H1 (cell line): ENCODE data around the gene MAGOH. TPM values are rescaled to one million over a fixed set of nuclear protein-coding genes. Genes with fewer than 3 reads are reported as not detected.

Source experiments
- ASH2L ChIP-seq: fragments of 200-600, 300-600 bp; sonication (generic); IDR thresholded peaks from one replicate; pipeline ENCODE4 v1.7.1; 2017; ENCODE audit warnings: low read length
- BACH1 ChIP-seq: IDR thresholded peaks from 2 replicates; pipeline ENCODE4 v1.6.1; 2012; ENCODE audit warnings: low read length, improper control_type of control experiment
- JUN ChIP-seq: IDR thresholded peaks from 2 replicates; pipeline ENCODE4 v1.6.1; 2011; ENCODE audit warnings: low read depth, mild to moderate bottlenecking, improper control_type of control experiment, low read length
- PHF8 ChIP-seq: fragments of 200-600 bp; sonication (generic); conservative IDR thresholded peaks from 2 replicates; pipeline ENCODE4 v1.7.1; 2012; ENCODE audit warnings: low read depth, mild to moderate bottlenecking, inconsistent platforms, low read length, moderate library complexity
- RAD21 ChIP-seq, 2 experiments: IDR thresholded peaks in 1 of 2; conservative IDR thresholded peaks in 1 of 2; 2 replicates each; pipeline ENCODE4 v1.6.1; 2011; ENCODE audit warnings: low read depth in 2 of 2, low read length in 2 of 2, improper control_type of control experiment in 1 of 2, inconsistent platforms in 1 of 2, mild to moderate bottlenecking in 1 of 2, moderate library complexity in 1 of 2
- polyA plus RNA-seq, 7 experiments: library from polyadenylated mRNA; depleted of rRNA in 3 of 7; stranded (reverse) in 5 of 7; unstranded in 2 of 7; fragments of >200 nt in 5 of 7; fragments of 200-250 nt in 2 of 7; gene quantifications; 1 replicate in 5 of 7; 2 replicates in 1 of 7; 4 replicates in 1 of 7; pipeline versions ENCODE4 v1.2.1 to v1.2.3, GENCODE V29; 2011 to 2013; ENCODE audit warnings: missing spikeins in 2 of 7, mixed read lengths in 2 of 7
- total RNA-seq: library from RNA; stranded (reverse); fragmentation: NEBNext Ultra II Directional; extraction: Animal tissue kit (Norgen Biotek cat#: 25700); gene quantifications from 2 replicates; pipeline ENCODE4 v1.2.1, GENCODE V29; 2021
- TF ChIP-seq, protein P1 (sequence below): fragments of 300-600 bp; sonication (generic); IDR thresholded peaks from 2 replicates; pipeline ENCODE4 v1.7.1; 2012; ENCODE audit warnings: low read length, moderate library complexity, mild to moderate bottlenecking, inconsistent platforms; ENCODE audit not compliant: insufficient replicate concordance
- TF ChIP-seq, protein P2 (sequence below): IDR thresholded peaks from 2 replicates; pipeline ENCODE4 v1.6.1; 2012; ENCODE audit warnings: inconsistent platforms

The MAGOH gene
- total and polyA plus RNA-seq, 2 of the 8 experiments (the other 6 are each of a cell fraction or from before 2014, with no cell fraction given): 46.9 to 74.3 TPM

DNA sequence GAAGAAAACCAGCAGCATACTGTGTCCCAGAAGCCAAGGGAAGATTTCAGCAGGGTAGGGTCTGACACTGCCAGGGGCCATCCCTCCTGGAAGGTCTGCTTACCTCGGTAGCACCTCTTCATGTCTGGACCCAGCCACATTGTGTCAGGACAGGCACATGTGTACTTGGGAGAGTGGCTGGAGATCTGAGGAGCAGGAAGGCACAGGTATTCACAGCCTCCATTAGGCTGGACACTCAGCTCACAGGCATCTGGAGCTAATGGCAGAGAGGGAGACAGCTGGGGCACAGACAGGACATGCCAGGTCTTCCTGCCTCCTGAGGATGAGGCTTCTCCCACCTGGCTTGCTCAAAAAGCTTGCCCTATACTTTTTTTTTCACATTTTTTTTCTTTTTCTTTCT lies 19.9 kb upstream of the MAGOH start (continued):
- TF ChIP-seq, protein P1, sequence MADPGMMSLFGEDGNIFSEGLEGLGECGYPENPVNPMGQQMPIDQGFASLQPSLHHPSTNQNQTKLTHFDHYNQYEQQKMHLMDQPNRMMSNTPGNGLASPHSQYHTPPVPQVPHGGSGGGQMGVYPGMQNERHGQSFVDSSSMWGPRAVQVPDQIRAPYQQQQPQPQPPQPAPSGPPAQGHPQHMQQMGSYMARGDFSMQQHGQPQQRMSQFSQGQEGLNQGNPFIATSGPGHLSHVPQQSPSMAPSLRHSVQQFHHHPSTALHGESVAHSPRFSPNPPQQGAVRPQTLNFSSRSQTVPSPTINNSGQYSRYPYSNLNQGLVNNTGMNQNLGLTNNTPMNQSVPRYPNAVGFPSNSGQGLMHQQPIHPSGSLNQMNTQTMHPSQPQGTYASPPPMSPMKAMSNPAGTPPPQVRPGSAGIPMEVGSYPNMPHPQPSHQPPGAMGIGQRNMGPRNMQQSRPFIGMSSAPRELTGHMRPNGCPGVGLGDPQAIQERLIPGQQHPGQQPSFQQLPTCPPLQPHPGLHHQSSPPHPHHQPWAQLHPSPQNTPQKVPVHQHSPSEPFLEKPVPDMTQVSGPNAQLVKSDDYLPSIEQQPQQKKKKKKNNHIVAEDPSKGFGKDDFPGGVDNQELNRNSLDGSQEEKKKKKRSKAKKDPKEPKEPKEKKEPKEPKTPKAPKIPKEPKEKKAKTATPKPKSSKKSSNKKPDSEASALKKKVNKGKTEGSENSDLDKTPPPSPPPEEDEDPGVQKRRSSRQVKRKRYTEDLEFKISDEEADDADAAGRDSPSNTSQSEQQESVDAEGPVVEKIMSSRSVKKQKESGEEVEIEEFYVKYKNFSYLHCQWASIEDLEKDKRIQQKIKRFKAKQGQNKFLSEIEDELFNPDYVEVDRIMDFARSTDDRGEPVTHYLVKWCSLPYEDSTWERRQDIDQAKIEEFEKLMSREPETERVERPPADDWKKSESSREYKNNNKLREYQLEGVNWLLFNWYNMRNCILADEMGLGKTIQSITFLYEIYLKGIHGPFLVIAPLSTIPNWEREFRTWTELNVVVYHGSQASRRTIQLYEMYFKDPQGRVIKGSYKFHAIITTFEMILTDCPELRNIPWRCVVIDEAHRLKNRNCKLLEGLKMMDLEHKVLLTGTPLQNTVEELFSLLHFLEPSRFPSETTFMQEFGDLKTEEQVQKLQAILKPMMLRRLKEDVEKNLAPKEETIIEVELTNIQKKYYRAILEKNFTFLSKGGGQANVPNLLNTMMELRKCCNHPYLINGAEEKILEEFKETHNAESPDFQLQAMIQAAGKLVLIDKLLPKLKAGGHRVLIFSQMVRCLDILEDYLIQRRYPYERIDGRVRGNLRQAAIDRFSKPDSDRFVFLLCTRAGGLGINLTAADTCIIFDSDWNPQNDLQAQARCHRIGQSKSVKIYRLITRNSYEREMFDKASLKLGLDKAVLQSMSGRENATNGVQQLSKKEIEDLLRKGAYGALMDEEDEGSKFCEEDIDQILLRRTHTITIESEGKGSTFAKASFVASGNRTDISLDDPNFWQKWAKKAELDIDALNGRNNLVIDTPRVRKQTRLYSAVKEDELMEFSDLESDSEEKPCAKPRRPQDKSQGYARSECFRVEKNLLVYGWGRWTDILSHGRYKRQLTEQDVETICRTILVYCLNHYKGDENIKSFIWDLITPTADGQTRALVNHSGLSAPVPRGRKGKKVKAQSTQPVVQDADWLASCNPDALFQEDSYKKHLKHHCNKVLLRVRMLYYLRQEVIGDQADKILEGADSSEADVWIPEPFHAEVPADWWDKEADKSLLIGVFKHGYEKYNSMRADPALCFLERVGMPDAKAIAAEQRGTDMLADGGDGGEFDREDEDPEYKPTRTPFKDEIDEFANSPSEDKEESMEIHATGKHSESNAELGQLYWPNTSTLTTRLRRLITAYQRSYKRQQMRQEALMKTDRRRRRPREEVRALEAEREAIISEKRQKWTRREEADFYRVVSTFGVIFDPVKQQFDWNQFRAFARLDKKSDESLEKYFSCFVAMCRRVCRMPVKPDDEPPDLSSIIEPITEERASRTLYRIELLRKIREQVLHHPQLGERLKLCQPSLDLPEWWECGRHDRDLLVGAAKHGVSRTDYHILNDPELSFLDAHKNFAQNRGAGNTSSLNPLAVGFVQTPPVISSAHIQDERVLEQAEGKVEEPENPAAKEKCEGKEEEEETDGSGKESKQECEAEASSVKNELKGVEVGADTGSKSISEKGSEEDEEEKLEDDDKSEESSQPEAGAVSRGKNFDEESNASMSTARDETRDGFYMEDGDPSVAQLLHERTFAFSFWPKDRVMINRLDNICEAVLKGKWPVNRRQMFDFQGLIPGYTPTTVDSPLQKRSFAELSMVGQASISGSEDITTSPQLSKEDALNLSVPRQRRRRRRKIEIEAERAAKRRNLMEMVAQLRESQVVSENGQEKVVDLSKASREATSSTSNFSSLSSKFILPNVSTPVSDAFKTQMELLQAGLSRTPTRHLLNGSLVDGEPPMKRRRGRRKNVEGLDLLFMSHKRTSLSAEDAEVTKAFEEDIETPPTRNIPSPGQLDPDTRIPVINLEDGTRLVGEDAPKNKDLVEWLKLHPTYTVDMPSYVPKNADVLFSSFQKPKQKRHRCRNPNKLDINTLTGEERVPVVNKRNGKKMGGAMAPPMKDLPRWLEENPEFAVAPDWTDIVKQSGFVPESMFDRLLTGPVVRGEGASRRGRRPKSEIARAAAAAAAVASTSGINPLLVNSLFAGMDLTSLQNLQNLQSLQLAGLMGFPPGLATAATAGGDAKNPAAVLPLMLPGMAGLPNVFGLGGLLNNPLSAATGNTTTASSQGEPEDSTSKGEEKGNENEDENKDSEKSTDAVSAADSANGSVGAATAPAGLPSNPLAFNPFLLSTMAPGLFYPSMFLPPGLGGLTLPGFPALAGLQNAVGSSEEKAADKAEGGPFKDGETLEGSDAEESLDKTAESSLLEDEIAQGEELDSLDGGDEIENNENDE: no peak
- TF ChIP-seq RAD21 (IDR thresholded peaks at IDR 0.05 in 1 of 2, conservative IDR thresholded peaks at IDR 0.05 in 1 of 2; ENCODE audit: low read depth in 2 of 2, low read length in 2 of 2): no peak
- TF ChIP-seq ASH2L: no peak
- TF ChIP-seq, protein P2, sequence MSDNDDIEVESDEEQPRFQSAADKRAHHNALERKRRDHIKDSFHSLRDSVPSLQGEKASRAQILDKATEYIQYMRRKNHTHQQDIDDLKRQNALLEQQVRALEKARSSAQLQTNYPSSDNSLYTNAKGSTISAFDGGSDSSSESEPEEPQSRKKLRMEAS: no peak
- no peak for TF ChIP-seq JUN
- no peak for TF ChIP-seq PHF8
- TF ChIP-seq BACH1: no peak
